HG02973 (cell line): ENCODE results near the gene CTIF.

ENCODE experiments used
- ATAC-seq: cut with Tn5 transposase; IDR thresholded peaks from one replicate; pipeline ENCODE4 v1.9.1; 2021; ENCODE audit warnings: moderate library complexity; ENCODE audit not compliant: unreplicated experiment

CTIF gene

GRCh38 chr18:48839819-48840490 is 301.1 kb downstream of the CTIF start:
- ATAC-seq = no peak

GRCh38 chr18:48840491-48840877 is 301.7 kb downstream of the CTIF start:
- no peak for ATAC-seq

- ATAC-seq = no peak
Measured at GRCh38 chr18:48841381-48842258, 302.8 kb downstream of the CTIF start.

- no peak for ATAC-seq
Measured at GRCh38 chr18:48842259-48843061, 303.6 kb downstream of the CTIF start.

GRCh38 chr18:48843162-48843561 is 304.3 kb downstream of the CTIF start:
- no peak for ATAC-seq

GRCh38 chr18:48843596-48843995 is 304.8 kb downstream of the CTIF start:
- no peak for ATAC-seq

GRCh38 chr18:48844271-48844670 is 305.4 kb downstream of the CTIF start:
- ATAC-seq = no peak

- no peak for ATAC-seq
Measured at GRCh38 chr18:48845174-48845573, 306.3 kb downstream of the CTIF start.

GRCh38 chr18:48846423-48846932 is 307.6 kb downstream of the CTIF start:
- ATAC-seq = no peak

GRCh38 chr18:48847807-48848486 is 309.1 kb downstream of the CTIF start:
- ATAC-seq = no peak

GRCh38 chr18:48848641-48849143 is 309.9 kb downstream of the CTIF start:
- ATAC-seq = no peak

GRCh38 chr18:48850822-48851598 is 312.2 kb downstream of the CTIF start:
- ATAC-seq = no peak

GRCh38 chr18:48851599-48851960 is 312.7 kb downstream of the CTIF start:
- no peak for ATAC-seq

- no peak for ATAC-seq
Measured at GRCh38 chr18:48852292-48852691, 313.5 kb downstream of the CTIF start.

GRCh38 chr18:48852794-48853193 is 314.0 kb downstream of the CTIF start:
- ATAC-seq = no peak

GRCh38 chr18:48853588-48853987 is 314.8 kb downstream of the CTIF start:
- no peak for ATAC-seq

GRCh38 chr18:48854780-48855179 is 315.9 kb downstream of the CTIF start:
- ATAC-seq = no peak

GRCh38 chr18:48855422-48856377 is 316.9 kb downstream of the CTIF start:
- no peak for ATAC-seq
